Hindlimb muscle (tissue), 1 donor: ENCODE measurements around the gene ATP1B3. TPM values are rescaled to one million over a fixed set of nuclear protein-coding genes. Genes with fewer than 3 reads are reported as not detected.
"Not testable (repeated sequence)": the region's sequence is repeated elsewhere in the genome, so short reads cannot be mapped to it uniquely, and the experiment has no call there.

Experiments
- DNase-seq: peaks from one replicate; pipeline ENCODE4 v3.0.0-alpha.2; 2013
- polyA plus RNA-seq: library from polyadenylated mRNA; unstranded; fragments of 120-200 nt; gene quantifications from one replicate; pipeline ENCODE4 v1.2.1, GENCODE V29; 2013; ENCODE audit not compliant: insufficient read length

Gene ATP1B3
- 89.0 TPM for polyA plus RNA-seq

GRCh38 chr3:141876381-141876890 is at the start of gene ATP1B3:
Gene ATP1B3 (plus strand): TSS chr3:141876643. CDS start chr3:141876802, 159 bp downstream.
- peak; percentile 90 for DNase-seq

GRCh38 chr3:141828487-141828886 is 48.0 kb upstream of the ATP1B3 start:
- DNase-seq = no peak

- no peak for DNase-seq
These were observed 47.6 kb upstream of the ATP1B3 start for GRCh38 chr3:141828890-141829289.

- no peak for DNase-seq
These were observed 45.9 kb upstream of the ATP1B3 start for GRCh38 chr3:141830508-141830907.

GRCh38 chr3:141834292-141834691 is 42.2 kb upstream of the ATP1B3 start:
- DNase-seq = no peak

GRCh38 chr3:141835557-141836229 is 40.8 kb upstream of the ATP1B3 start:
- no peak for DNase-seq

GRCh38 chr3:141839389-141839788 is 37.1 kb upstream of the ATP1B3 start:
- DNase-seq = no peak

GRCh38 chr3:141840737-141841544 is 35.5 kb upstream of the ATP1B3 start:
- DNase-seq = no peak

- no peak for DNase-seq
These were observed 32.3 kb upstream of the ATP1B3 start for GRCh38 chr3:141844108-141844507.

GRCh38 chr3:141844812-141845211 is 31.6 kb upstream of the ATP1B3 start:
- DNase-seq = no peak

GRCh38 chr3:141845407-141846049 is 30.9 kb upstream of the ATP1B3 start:
- no peak for DNase-seq

GRCh38 chr3:141846050-141846433 is 30.4 kb upstream of the ATP1B3 start:
- no peak for DNase-seq

- DNase-seq = not testable (repeated sequence)
These were observed 28.2 kb upstream of the ATP1B3 start for GRCh38 chr3:141848159-141848748.

- DNase-seq = no peak
These were observed 27.2 kb upstream of the ATP1B3 start for GRCh38 chr3:141849056-141849815.

GRCh38 chr3:141851411-141851810 is 25.0 kb upstream of the ATP1B3 start:
- no peak for DNase-seq

GRCh38 chr3:141853081-141853601 is 23.3 kb upstream of the ATP1B3 start:
- no peak for DNase-seq

GRCh38 chr3:141853629-141854168 is 22.7 kb upstream of the ATP1B3 start:
- DNase-seq = no peak

GRCh38 chr3:141854599-141854998 is 21.8 kb upstream of the ATP1B3 start:
- DNase-seq = no peak

GRCh38 chr3:141858312-141858711 is 18.1 kb upstream of the ATP1B3 start:
- DNase-seq = no peak

- DNase-seq = no peak
These were observed 16.8 kb upstream of the ATP1B3 start for GRCh38 chr3:141859651-141860050.

GRCh38 chr3:141860086-141860669 is 16.3 kb upstream of the ATP1B3 start:
- DNase-seq = no peak
